NOMO-1 treated with dmso at 0.1 percent for 144 hours (cell line): ENCODE data around the gene LMBR1.
"Not testable (repeated sequence)": the region's sequence is repeated elsewhere in the genome, so short reads cannot be mapped to it uniquely, and the experiment has no call there.

Experiments
- DNase-seq: peaks from one replicate; lab custom pipeline; 2025; ENCODE audit not compliant: unreplicated experiment; lab: John Stamatoyannopoulos, UW

The LMBR1 gene

GRCh38 chr7:156701787-156702186, 191.2 kb downstream of the LMBR1 start:
- not testable (repeated sequence) for DNase-seq

- not testable (repeated sequence) for DNase-seq
These were observed 194.5 kb downstream of the LMBR1 start for GRCh38 chr7:156698512-156698911.

- not testable (repeated sequence) for DNase-seq
These were observed 195.7 kb downstream of the LMBR1 start for GRCh38 chr7:156697283-156697682.

GRCh38 chr7:156693627-156694026, 199.4 kb downstream of the LMBR1 start:
- no peak for DNase-seq

GRCh38 chr7:156692849-156693248, 200.1 kb downstream of the LMBR1 start:
- DNase-seq, result no peak

- DNase-seq, result no peak
These were observed 201.2 kb downstream of the LMBR1 start for GRCh38 chr7:156691764-156692163.

- no peak for DNase-seq
These were observed 208.3 kb downstream of the LMBR1 start for GRCh38 chr7:156684661-156685060.

GRCh38 chr7:156684251-156684650, 208.7 kb downstream of the LMBR1 start:
- DNase-seq, result no peak

- DNase-seq, result no peak
These were observed 210.1 kb downstream of the LMBR1 start for GRCh38 chr7:156682928-156683327.

GRCh38 chr7:156680281-156680680, 212.7 kb downstream of the LMBR1 start:
- DNase-seq, result no peak

- DNase-seq, result no peak
These were observed 215.5 kb downstream of the LMBR1 start for GRCh38 chr7:156677374-156678054.

- DNase-seq, result no peak
These were observed 216.7 kb downstream of the LMBR1 start for GRCh38 chr7:156676263-156676662.

- DNase-seq, result no peak
These were observed 217.3 kb downstream of the LMBR1 start for GRCh38 chr7:156675721-156676120.

- no peak for DNase-seq
These were observed 219.1 kb downstream of the LMBR1 start for GRCh38 chr7:156673902-156674301.

GRCh38 chr7:156673454-156673853, 219.5 kb downstream of the LMBR1 start:
- no peak for DNase-seq

- no peak for DNase-seq
These were observed 223.8 kb downstream of the LMBR1 start for GRCh38 chr7:156669035-156669828.

GRCh38 chr7:156668130-156668741, 224.7 kb downstream of the LMBR1 start:
- no peak for DNase-seq

- no peak for DNase-seq
These were observed 225.9 kb downstream of the LMBR1 start for GRCh38 chr7:156667110-156667426.

- no peak for DNase-seq
These were observed 226.4 kb downstream of the LMBR1 start for GRCh38 chr7:156666368-156667109.

GRCh38 chr7:156665101-156665500, 227.9 kb downstream of the LMBR1 start:
- no peak for DNase-seq

- DNase-seq, result no peak
These were observed 230.7 kb downstream of the LMBR1 start for GRCh38 chr7:156662277-156662676.
